22Rv1 (cell line): ENCODE measurements around the gene RNF175.

Source experiments
- ZFX ChIP-seq: fragments of 450-650 bp; IDR thresholded peaks from 2 replicates; pipeline ENCODE4 v1.6.1; 2017; ENCODE audit warnings: antibody characterized with exemption, borderline replicate concordance
- TF ChIP-seq, protein P1 (sequence below): fragments of 450-650 bp; IDR thresholded peaks from 2 replicates; pipeline ENCODE4 v1.5.1; 2017; ENCODE audit warnings: mild to moderate bottlenecking

- TF ChIP-seq, protein P1, sequence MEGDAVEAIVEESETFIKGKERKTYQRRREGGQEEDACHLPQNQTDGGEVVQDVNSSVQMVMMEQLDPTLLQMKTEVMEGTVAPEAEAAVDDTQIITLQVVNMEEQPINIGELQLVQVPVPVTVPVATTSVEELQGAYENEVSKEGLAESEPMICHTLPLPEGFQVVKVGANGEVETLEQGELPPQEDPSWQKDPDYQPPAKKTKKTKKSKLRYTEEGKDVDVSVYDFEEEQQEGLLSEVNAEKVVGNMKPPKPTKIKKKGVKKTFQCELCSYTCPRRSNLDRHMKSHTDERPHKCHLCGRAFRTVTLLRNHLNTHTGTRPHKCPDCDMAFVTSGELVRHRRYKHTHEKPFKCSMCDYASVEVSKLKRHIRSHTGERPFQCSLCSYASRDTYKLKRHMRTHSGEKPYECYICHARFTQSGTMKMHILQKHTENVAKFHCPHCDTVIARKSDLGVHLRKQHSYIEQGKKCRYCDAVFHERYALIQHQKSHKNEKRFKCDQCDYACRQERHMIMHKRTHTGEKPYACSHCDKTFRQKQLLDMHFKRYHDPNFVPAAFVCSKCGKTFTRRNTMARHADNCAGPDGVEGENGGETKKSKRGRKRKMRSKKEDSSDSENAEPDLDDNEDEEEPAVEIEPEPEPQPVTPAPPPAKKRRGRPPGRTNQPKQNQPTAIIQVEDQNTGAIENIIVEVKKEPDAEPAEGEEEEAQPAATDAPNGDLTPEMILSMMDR: no peak
- no peak for TF ChIP-seq ZFX
Observed at GRCh38 chr4:153728660-153729059, 31.2 kb downstream of the RNF175 start.
